ENCODE data around the gene KCNIP3.

KCNIP3 gene

DNA sequence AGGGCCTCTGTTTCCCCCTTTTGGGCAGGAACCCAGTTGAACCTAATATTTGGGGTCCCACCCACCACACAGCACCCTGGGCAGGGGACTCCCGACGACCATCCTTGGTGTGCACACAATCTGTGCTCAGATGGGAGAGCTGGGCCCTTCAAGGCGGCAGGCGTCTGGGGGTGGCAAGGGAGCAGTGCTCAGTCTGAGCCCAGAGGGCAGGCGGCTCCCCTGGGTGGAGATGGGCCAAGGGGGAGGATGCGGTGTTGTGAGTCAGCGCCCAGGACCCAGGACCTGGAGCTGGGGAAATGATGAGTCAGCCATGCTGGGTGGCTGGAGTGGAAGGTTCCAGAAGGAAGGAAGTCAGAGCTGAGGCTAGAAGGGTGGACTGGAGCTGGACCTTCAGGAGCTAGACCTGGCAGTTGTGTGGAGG is 19.1 kb upstream of the KCNIP3 start:
- ATAC-seq = no peak
- no peak for TF ChIP-seq OSR1 (CRISPR knock-in tag; IDR thresholded peaks at IDR 0.05)
- TF ChIP-seq, protein P1, sequence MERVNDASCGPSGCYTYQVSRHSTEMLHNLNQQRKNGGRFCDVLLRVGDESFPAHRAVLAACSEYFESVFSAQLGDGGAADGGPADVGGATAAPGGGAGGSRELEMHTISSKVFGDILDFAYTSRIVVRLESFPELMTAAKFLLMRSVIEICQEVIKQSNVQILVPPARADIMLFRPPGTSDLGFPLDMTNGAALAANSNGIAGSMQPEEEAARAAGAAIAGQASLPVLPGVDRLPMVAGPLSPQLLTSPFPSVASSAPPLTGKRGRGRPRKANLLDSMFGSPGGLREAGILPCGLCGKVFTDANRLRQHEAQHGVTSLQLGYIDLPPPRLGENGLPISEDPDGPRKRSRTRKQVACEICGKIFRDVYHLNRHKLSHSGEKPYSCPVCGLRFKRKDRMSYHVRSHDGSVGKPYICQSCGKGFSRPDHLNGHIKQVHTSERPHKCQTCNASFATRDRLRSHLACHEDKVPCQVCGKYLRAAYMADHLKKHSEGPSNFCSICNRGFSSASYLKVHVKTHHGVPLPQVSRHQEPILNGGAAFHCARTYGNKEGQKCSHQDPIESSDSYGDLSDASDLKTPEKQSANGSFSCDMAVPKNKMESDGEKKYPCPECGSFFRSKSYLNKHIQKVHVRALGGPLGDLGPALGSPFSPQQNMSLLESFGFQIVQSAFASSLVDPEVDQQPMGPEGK (CRISPR knock-in tag; IDR thresholded peaks at IDR 0.05; ENCODE audit: borderline replicate concordance) = no peak
- TF ChIP-seq CSDC2 (CRISPR knock-in tag; IDR thresholded peaks at IDR 0.05) = no peak
- TF ChIP-seq BACH2 (CRISPR knock-in tag; IDR thresholded peaks at IDR 0.05; ENCODE audit: borderline replicate concordance) = no peak
- no peak for TF ChIP-seq SNAI2 (CRISPR knock-in tag; IDR thresholded peaks at IDR 0.05)
- TF ChIP-seq ISL1 (CRISPR knock-in tag; IDR thresholded peaks at IDR 0.05) = no peak
- no peak for TF ChIP-seq TCF4 (CRISPR knock-in tag; IDR thresholded peaks at IDR 0.05; ENCODE audit: borderline replicate concordance)
- TF ChIP-seq ZFP30 (CRISPR knock-in tag; IDR thresholded peaks at IDR 0.05) = no peak

DNA sequence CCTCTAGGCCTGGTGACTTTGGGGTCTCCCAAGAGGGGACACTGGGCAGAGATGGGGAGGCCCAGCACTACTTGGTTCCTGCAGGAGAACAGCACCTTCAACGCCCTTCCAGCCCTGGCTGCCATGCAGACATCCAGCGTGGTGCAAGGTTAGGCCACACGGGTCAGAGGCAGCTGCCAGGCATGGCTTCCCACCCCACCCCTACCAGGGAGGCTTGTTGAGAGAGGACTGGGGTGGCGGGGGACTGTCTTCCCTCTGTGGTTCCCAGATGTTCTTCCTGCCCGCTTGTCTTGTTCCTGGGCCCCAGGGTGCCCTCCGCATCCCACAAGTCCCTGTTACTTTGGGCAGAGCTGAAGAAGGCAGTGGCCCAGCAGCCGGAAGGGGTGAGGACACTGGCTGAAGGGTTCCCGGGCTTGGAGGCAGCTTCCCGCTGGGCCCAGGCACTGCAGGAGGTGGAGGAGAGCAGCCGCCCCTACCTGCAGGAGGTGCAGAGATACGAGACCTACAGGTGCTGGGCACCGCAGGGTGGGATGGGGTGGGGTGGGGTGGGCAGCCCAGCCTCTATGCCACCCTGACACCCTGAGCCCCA is 18.4 kb upstream of the KCNIP3 start:
- no peak for TF ChIP-seq GLIS3 (CRISPR knock-in tag; IDR thresholded peaks at IDR 0.05)
- TF ChIP-seq, protein P2, sequence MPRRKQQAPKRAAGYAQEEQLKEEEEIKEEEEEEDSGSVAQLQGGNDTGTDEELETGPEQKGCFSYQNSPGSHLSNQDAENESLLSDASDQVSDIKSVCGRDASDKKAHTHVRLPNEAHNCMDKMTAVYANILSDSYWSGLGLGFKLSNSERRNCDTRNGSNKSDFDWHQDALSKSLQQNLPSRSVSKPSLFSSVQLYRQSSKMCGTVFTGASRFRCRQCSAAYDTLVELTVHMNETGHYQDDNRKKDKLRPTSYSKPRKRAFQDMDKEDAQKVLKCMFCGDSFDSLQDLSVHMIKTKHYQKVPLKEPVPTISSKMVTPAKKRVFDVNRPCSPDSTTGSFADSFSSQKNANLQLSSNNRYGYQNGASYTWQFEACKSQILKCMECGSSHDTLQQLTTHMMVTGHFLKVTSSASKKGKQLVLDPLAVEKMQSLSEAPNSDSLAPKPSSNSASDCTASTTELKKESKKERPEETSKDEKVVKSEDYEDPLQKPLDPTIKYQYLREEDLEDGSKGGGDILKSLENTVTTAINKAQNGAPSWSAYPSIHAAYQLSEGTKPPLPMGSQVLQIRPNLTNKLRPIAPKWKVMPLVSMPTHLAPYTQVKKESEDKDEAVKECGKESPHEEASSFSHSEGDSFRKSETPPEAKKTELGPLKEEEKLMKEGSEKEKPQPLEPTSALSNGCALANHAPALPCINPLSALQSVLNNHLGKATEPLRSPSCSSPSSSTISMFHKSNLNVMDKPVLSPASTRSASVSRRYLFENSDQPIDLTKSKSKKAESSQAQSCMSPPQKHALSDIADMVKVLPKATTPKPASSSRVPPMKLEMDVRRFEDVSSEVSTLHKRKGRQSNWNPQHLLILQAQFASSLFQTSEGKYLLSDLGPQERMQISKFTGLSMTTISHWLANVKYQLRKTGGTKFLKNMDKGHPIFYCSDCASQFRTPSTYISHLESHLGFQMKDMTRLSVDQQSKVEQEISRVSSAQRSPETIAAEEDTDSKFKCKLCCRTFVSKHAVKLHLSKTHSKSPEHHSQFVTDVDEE (CRISPR knock-in tag; IDR thresholded peaks at IDR 0.05) = no peak
- no peak for TF ChIP-seq SNAI2 (CRISPR knock-in tag; IDR thresholded peaks at IDR 0.05)
- TF ChIP-seq ARNTL (CRISPR knock-in tag; IDR thresholded peaks at IDR 0.05; ENCODE audit: borderline replicate concordance, low read depth) = no peak
- no peak for TF ChIP-seq RARB (CRISPR knock-in tag; IDR thresholded peaks at IDR 0.05)
- TF ChIP-seq OSR1 (CRISPR knock-in tag; IDR thresholded peaks at IDR 0.05) = no peak
- TF ChIP-seq ZFP3 (CRISPR knock-in tag; IDR thresholded peaks at IDR 0.05) = no peak
- TF ChIP-seq CSDC2 (CRISPR knock-in tag; IDR thresholded peaks at IDR 0.05) = no peak
- TF ChIP-seq, protein P3, sequence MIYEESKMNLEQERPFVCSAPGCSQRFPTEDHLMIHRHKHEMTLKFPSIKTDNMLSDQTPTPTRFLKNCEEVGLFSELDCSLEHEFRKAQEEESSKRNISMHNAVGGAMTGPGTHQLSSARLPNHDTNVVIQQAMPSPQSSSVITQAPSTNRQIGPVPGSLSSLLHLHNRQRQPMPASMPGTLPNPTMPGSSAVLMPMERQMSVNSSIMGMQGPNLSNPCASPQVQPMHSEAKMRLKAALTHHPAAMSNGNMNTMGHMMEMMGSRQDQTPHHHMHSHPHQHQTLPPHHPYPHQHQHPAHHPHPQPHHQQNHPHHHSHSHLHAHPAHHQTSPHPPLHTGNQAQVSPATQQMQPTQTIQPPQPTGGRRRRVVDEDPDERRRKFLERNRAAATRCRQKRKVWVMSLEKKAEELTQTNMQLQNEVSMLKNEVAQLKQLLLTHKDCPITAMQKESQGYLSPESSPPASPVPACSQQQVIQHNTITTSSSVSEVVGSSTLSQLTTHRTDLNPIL (CRISPR knock-in tag; IDR thresholded peaks at IDR 0.05; ENCODE audit: low read depth) = no peak
- no peak for TF ChIP-seq TCF4 (CRISPR knock-in tag; IDR thresholded peaks at IDR 0.05; ENCODE audit: borderline replicate concordance)
- TF ChIP-seq ZNF565 (CRISPR knock-in tag; conservative IDR thresholded peaks at IDR 0.05; ENCODE audit: low read depth) = no peak
- no peak for TF ChIP-seq ZC3H10 (CRISPR knock-in tag; IDR thresholded peaks at IDR 0.05)
- no peak for TF ChIP-seq ZNF70 (CRISPR knock-in tag; IDR thresholded peaks at IDR 0.05)
- no peak for TF ChIP-seq ISL1 (CRISPR knock-in tag; IDR thresholded peaks at IDR 0.05)
- TF ChIP-seq ESRRG (CRISPR knock-in tag; IDR thresholded peaks at IDR 0.05) = no peak
- no peak for TF ChIP-seq ZFP30 (CRISPR knock-in tag; IDR thresholded peaks at IDR 0.05)
- TF ChIP-seq PPARA (CRISPR knock-in tag; IDR thresholded peaks at IDR 0.05; ENCODE audit: borderline replicate concordance) = no peak
- no peak for ATAC-seq

DNA sequence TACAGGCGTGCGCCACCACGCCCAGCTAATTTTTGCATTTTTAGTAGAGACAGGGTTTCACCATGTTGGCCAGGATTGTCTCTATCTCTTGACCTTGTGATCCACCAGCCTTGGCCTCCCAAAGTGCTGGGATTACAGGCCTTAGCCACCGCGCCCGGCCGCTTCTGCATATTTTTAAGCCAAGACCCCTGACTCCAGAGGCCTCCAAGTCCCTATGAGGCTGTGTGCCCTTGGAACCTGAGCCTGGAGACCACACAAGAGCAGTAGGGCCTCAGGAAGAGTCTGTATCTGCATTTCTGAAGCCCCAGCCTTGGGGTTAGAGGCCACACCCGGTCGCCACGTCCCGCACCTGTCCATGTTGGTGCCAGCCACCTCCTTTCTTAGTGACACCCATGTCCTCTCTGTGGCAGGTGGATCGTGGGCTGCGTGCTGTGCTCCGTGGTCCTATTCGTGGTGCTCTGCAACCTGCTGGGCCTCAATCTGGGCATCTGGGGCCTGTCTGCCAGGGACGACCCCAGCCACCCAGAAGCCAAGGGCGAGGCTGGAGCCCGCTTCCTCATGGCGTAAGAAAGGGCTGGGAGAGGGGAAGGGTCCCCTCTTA is 17.6 kb upstream of the KCNIP3 start:
- TF ChIP-seq ZNF70 (CRISPR knock-in tag; IDR thresholded peaks at IDR 0.05) = no peak
- no peak for TF ChIP-seq OSR1 (CRISPR knock-in tag; IDR thresholded peaks at IDR 0.05)
- no peak for TF ChIP-seq ZFP3 (CRISPR knock-in tag; IDR thresholded peaks at IDR 0.05)
- no peak for TF ChIP-seq GLIS3 (CRISPR knock-in tag; IDR thresholded peaks at IDR 0.05)
- no peak for TF ChIP-seq BACH2 (CRISPR knock-in tag; IDR thresholded peaks at IDR 0.05; ENCODE audit: borderline replicate concordance)
- TF ChIP-seq, protein P4, sequence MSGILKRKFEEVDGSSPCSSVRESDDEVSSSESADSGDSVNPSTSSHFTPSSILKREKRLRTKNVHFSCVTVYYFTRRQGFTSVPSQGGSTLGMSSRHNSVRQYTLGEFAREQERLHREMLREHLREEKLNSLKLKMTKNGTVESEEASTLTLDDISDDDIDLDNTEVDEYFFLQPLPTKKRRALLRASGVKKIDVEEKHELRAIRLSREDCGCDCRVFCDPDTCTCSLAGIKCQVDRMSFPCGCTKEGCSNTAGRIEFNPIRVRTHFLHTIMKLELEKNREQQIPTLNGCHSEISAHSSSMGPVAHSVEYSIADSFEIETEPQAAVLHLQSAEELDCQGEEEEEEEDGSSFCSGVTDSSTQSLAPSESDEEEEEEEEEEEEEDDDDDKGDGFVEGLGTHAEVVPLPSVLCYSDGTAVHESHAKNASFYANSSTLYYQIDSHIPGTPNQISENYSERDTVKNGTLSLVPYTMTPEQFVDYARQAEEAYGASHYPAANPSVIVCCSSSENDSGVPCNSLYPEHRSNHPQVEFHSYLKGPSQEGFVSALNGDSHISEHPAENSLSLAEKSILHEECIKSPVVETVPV (CRISPR knock-in tag; IDR thresholded peaks at IDR 0.05) = no peak
- TF ChIP-seq ARNTL (CRISPR knock-in tag; IDR thresholded peaks at IDR 0.05; ENCODE audit: borderline replicate concordance, low read depth) = no peak
- no peak for TF ChIP-seq PPARA (CRISPR knock-in tag; IDR thresholded peaks at IDR 0.05; ENCODE audit: borderline replicate concordance)
- no peak for TF ChIP-seq TOX (CRISPR knock-in tag; IDR thresholded peaks at IDR 0.05; ENCODE audit: borderline replicate concordance)
- TF ChIP-seq, protein P1 (CRISPR knock-in tag; IDR thresholded peaks at IDR 0.05; ENCODE audit: borderline replicate concordance) = no peak
- TF ChIP-seq, protein P5, sequence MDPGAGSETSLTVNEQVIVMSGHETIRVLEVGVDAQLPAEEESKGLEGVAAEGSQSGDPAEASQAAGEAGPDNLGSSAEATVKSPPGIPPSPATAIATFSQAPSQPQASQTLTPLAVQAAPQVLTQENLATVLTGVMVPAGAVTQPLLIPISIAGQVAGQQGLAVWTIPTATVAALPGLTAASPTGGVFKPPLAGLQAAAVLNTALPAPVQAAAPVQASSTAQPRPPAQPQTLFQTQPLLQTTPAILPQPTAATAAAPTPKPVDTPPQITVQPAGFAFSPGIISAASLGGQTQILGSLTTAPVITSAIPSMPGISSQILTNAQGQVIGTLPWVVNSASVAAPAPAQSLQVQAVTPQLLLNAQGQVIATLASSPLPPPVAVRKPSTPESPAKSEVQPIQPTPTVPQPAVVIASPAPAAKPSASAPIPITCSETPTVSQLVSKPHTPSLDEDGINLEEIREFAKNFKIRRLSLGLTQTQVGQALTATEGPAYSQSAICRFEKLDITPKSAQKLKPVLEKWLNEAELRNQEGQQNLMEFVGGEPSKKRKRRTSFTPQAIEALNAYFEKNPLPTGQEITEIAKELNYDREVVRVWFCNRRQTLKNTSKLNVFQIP (CRISPR knock-in tag; IDR thresholded peaks at IDR 0.05; ENCODE audit: borderline replicate concordance, low read depth) = no peak
- no peak for TF ChIP-seq TCF4 (CRISPR knock-in tag; IDR thresholded peaks at IDR 0.05; ENCODE audit: borderline replicate concordance)
- TF ChIP-seq RARB (CRISPR knock-in tag; IDR thresholded peaks at IDR 0.05) = no peak
- TF ChIP-seq ZC3H10 (CRISPR knock-in tag; IDR thresholded peaks at IDR 0.05) = no peak
- no peak for TF ChIP-seq CSDC2 (CRISPR knock-in tag; IDR thresholded peaks at IDR 0.05)
- TF ChIP-seq ISL1 (CRISPR knock-in tag; IDR thresholded peaks at IDR 0.05) = no peak
- no peak for TF ChIP-seq ESRRG (CRISPR knock-in tag; IDR thresholded peaks at IDR 0.05)
- TF ChIP-seq ZNF565 (CRISPR knock-in tag; conservative IDR thresholded peaks at IDR 0.05; ENCODE audit: low read depth) = no peak
- ATAC-seq = no peak
